Brain microvascular endothelial cell (primary cell): ENCODE data around the gene CDK13.

Source experiments
- DNase-seq: peaks from one replicate; pipeline ENCODE4 v3.0.0-alpha.2; 2020
- H3K27ac ChIP-seq: fragments of 250-450 bp; sonication (Bioruptor Pico); 2 replicates; pipeline ENCODE4 v1.5.1; 2020; ENCODE audit warnings: mild to moderate bottlenecking, moderate library complexity
- H3K27me3 ChIP-seq: fragments of 250-450 bp; sonication (Bioruptor Pico); replicated peaks from 2 replicates; pipeline ENCODE4 v1.5.1; 2020; ENCODE audit warnings: mild to moderate bottlenecking
- H3K36me3 ChIP-seq: fragments of 250-450 bp; sonication (Bioruptor Pico); replicated peaks from 2 replicates; pipeline ENCODE4 v1.5.1; 2020; ENCODE audit warnings: mild to moderate bottlenecking
- H3K4me3 ChIP-seq: 2 replicates; pipeline ENCODE4 v1.5.1; 2011; ENCODE audit warnings: low read depth, mild to moderate bottlenecking, control low read depth, low read length, moderate library complexity
- CTCF ChIP-seq: IDR thresholded peaks from 2 replicates; pipeline ENCODE4 v1.5.1; 2011; ENCODE audit warnings: low read depth, mild to moderate bottlenecking, moderate library complexity, low read length, control low read depth, inconsistent platforms; ENCODE audit errors: missing control alignments
- in situ Hi-C: cut with HindIII; loops from 2 replicates; pipeline ENCODE4 v1.10.0; 2017; ENCODE audit warnings: low sequenced_read_pairs, low pct_ligation_motif_present

CDK13 gene

GRCh38 chr7:40043164-40043563 lies 93.1 kb downstream of the CDK13 start:
- Histone ChIP-seq H3K36me3 (no peaks in the 10 kb centered on the region), H3K27me3 (no peaks in the 10 kb centered on the region), H3K27ac (no peak overlapping the region), H3K4me3 (no peak overlapping the region)
- no peak for TF ChIP-seq CTCF
- in situ Hi-C loops = no loop called here
- no peak for DNase-seq

GRCh38 chr7:40047661-40048060 lies 97.6 kb downstream of the CDK13 start:
- H3K27ac ChIP-seq = no peak overlapping the region
- no peak for DNase-seq
- in situ Hi-C loops = no loop called here

GRCh38 chr7:40057292-40057691 lies 107.2 kb downstream of the CDK13 start:
- Histone ChIP-seq H3K4me3 (no peak overlapping the region), H3K27me3 (no peaks in the 10 kb centered on the region), H3K36me3 (peaks cover 11% of the 10 kb centered on the region), H3K27ac (no peak overlapping the region)
- no peak for TF ChIP-seq CTCF
- in situ Hi-C loops = no loop called here
- peak; percentile 7 for DNase-seq

More at GRCh38 chr7:40047661-40048060, 97.6 kb downstream of the CDK13 start:
- Histone ChIP-seq H3K27me3 (no peaks in the 10 kb centered on the region), H3K36me3 (no peaks in the 10 kb centered on the region), H3K4me3 (no peak overlapping the region)
- TF ChIP-seq CTCF = peak; percentile 25

- no peak overlapping the region for H3K4me3 ChIP-seq
- in situ Hi-C loops = no loop called here
- H3K27ac ChIP-seq = no peak overlapping the region
- no peaks in the 10 kb centered on the region for H3K27me3 ChIP-seq
- DNase-seq = no peak
- no peak for TF ChIP-seq CTCF
- H3K36me3 ChIP-seq = peaks cover 13% of the 10 kb centered on the region
These were observed 108.0 kb downstream of the CDK13 start for GRCh38 chr7:40058026-40058425.

- in situ Hi-C loops = no loop called here
- Histone ChIP-seq H3K4me3 (no peak overlapping the region), H3K27ac (no peak overlapping the region), H3K36me3 (peaks cover 12% of the 10 kb centered on the region), H3K27me3 (no peaks in the 10 kb centered on the region)
- TF ChIP-seq CTCF = no peak
- no peak for DNase-seq
These were observed 108.6 kb downstream of the CDK13 start for GRCh38 chr7:40058636-40059035.

- no peak for DNase-seq
- H3K27ac ChIP-seq = no peak overlapping the region
- no peak for TF ChIP-seq CTCF
- in situ Hi-C loops = no loop called here
- H3K36me3 ChIP-seq = peaks cover 12% of the 10 kb centered on the region
- H3K4me3 ChIP-seq = no peak overlapping the region
- no peaks in the 10 kb centered on the region for H3K27me3 ChIP-seq
These were observed 109.0 kb downstream of the CDK13 start for GRCh38 chr7:40059057-40059456.
